HFFc6 (cell line): Measurements from ENCODE around the gene SCARB1. TPM values are rescaled to one million over a fixed set of nuclear protein-coding genes. Genes with fewer than 3 reads are reported as not detected.

ENCODE experiments used
- DNase-seq: peaks from one replicate; pipeline ENCODE4 v3.0.0-alpha.2; 2018
- H3K27ac Mint-ChIP-seq: 2 replicates; pipeline ENCODE4 v1.8.0; 2020; ENCODE audit warnings: mild to moderate bottlenecking, mixed read lengths
- H3K27me3 Mint-ChIP-seq: 2 replicates; pipeline ENCODE4 v1.8.0; 2021; ENCODE audit warnings: mild to moderate bottlenecking, moderate library complexity, mixed read lengths; ENCODE audit not compliant: insufficient read depth
- H3K36me3 Mint-ChIP-seq: 2 replicates; pipeline ENCODE4 v1.8.0; 2021; ENCODE audit warnings: low read depth, mixed read lengths
- H3K4me1 Mint-ChIP-seq: 2 replicates; pipeline ENCODE4 v1.8.0; 2020; ENCODE audit warnings: low read depth, mixed read lengths
- H3K4me3 Mint-ChIP-seq: 2 replicates; pipeline ENCODE4 v1.8.0; 2020; ENCODE audit warnings: mild to moderate bottlenecking, moderate library complexity, mixed read lengths
- H3K9me3 Mint-ChIP-seq: 2 replicates; pipeline ENCODE4 v1.8.0; 2020; ENCODE audit warnings: mild to moderate bottlenecking, mixed read lengths
- CTCF ChIP-seq: fragments of 200-600 bp; sonication (generic); IDR thresholded peaks from 2 replicates; pipeline ENCODE4 v1.5.0; 2021; ENCODE audit warnings: antibody characterized with exemption, mild to moderate bottlenecking
- total RNA-seq, 6 experiments: library from RNA; stranded (reverse); fragmentation: NEBNext Ultra II Directional; extraction: Animal tissue kit (Norgen Biotek cat#: 25700); gene quantifications; 2 replicates in 1 of 6; 3 replicates in 5 of 6; pipeline ENCODE4 v1.2.3, GENCODE V29; 2021

Gene SCARB1
- total RNA-seq, 6 experiments from 2014 or later = 34.8 to 46.3 (median 36.8) TPM

- Mint-ChIP-seq H3K27me3 (peaks cover 3% of the 10 kb centered on the region), H3K27ac (no peak overlapping the region), H3K4me1 (peaks cover 13% of the 10 kb centered on the region; the same call in 1 of the 2 replicates), H3K4me3 (no peak overlapping the region), H3K36me3 (peaks cover 12% of the 10 kb centered on the region; the same call in 1 of the 2 replicates), H3K9me3 (no peaks in the 10 kb centered on the region)
- no peak for TF ChIP-seq CTCF
- DNase-seq = no peak
Measured at GRCh38 chr12:124782132-124782531, 81.5 kb downstream of the SCARB1 start.

- TF ChIP-seq CTCF = no peak
- Mint-ChIP-seq H3K9me3 (no peaks in the 10 kb centered on the region), H3K27ac (no peak overlapping the region), H3K4me1 (peaks cover 10% of the 10 kb centered on the region), H3K36me3 (peaks cover 7% of the 10 kb centered on the region; the same call in 1 of the 2 replicates), H3K4me3 (no peak overlapping the region), H3K27me3 (peaks cover 3% of the 10 kb centered on the region)
- no peak for DNase-seq
Measured at GRCh38 chr12:124780752-124781685, 82.6 kb downstream of the SCARB1 start.

GRCh38 chr12:124780336-124780735 is 83.3 kb downstream of the SCARB1 start:
- Mint-ChIP-seq H3K27me3 (peaks cover 3% of the 10 kb centered on the region), H3K9me3 (no peaks in the 10 kb centered on the region), H3K4me3 (no peak overlapping the region), H3K36me3 (peaks cover 6% of the 10 kb centered on the region; the same call in 1 of the 2 replicates), H3K4me1 (peaks cover 16% of the 10 kb centered on the region), H3K27ac (no peak overlapping the region)
- TF ChIP-seq CTCF = no peak
- DNase-seq = no peak

GRCh38 chr12:124779161-124780141 is 84.2 kb downstream of the SCARB1 start:
- Mint-ChIP-seq H3K27ac (no peak overlapping the region), H3K4me3 (no peak overlapping the region), H3K36me3 (0 out of 2 replicates have a peak, but pooled peaks cover 4% of the 10 kb centered on the region), H3K27me3 (peaks cover 3% of the 10 kb centered on the region), H3K4me1 (peaks cover 25% of the 10 kb centered on the region), H3K9me3 (no peaks in the 10 kb centered on the region)
- no peak for TF ChIP-seq CTCF
- no peak for DNase-seq

GRCh38 chr12:124778411-124778810 is 85.3 kb downstream of the SCARB1 start:
- peaks cover 3% of the 10 kb centered on the region for H3K27me3 Mint-ChIP-seq
- H3K4me3 Mint-ChIP-seq = no peak overlapping the region
- no peak for DNase-seq
- H3K9me3 Mint-ChIP-seq = no peaks in the 10 kb centered on the region
- 0 out of 2 replicates have a peak, but pooled peaks cover 4% of the 10 kb centered on the region for H3K36me3 Mint-ChIP-seq
- peaks cover 31% of the 10 kb centered on the region for H3K4me1 Mint-ChIP-seq
- no peak overlapping the region for H3K27ac Mint-ChIP-seq
- TF ChIP-seq CTCF = no peak
